Smooth muscle cell (in vitro differentiated cells): Measurements from ENCODE around the gene PIAS1. TPM values are rescaled to one million over a fixed set of nuclear protein-coding genes. Genes with fewer than 3 reads are reported as not detected.

ENCODE experiments used
- DNase-seq: peaks from one replicate; lab custom pipeline; 2025; ENCODE audit not compliant: unreplicated experiment; lab: John Stamatoyannopoulos, UW
- H2AFZ ChIP-seq: fragments of 200-600 bp; sonication (generic); 2 replicates; pipeline ENCODE4 v1.6.0; 2016; ENCODE audit warnings: antibody characterized with exemption, low read depth, mild to moderate bottlenecking
- H3F3A ChIP-seq: fragments of 200-600 bp; sonication (generic); 2 replicates; pipeline ENCODE4 v1.6.0; 2017; ENCODE audit warnings: antibody characterized with exemption, low read depth
- H3K27ac ChIP-seq: fragments of 200-600 bp; sonication (generic); 2 replicates; pipeline ENCODE4 v1.5.1; 2016; ENCODE audit warnings: low read depth, mild to moderate bottlenecking
- H3K27me3 ChIP-seq: fragments of 200-600 bp; sonication (generic); 2 replicates; pipeline ENCODE4 v1.6.1; 2016; ENCODE audit warnings: low read depth, mild to moderate bottlenecking
- H3K36me3 ChIP-seq: fragments of 200-600 bp; sonication (generic); 2 replicates; pipeline ENCODE4 v1.5.1; 2016; ENCODE audit warnings: low read depth
- H3K4me1 ChIP-seq: fragments of 200-600 bp; sonication (generic); 2 replicates; pipeline ENCODE4 v1.5.1; 2016; ENCODE audit warnings: low read depth
- H3K4me2 ChIP-seq: fragments of 200-600 bp; sonication (generic); 2 replicates; pipeline ENCODE4 v1.6.0; 2016; ENCODE audit warnings: mild to moderate bottlenecking
- H3K4me3 ChIP-seq: fragments of 200-600 bp; sonication (generic); 2 replicates; pipeline ENCODE4 v1.5.1; 2016; ENCODE audit warnings: mild to moderate bottlenecking
- H3K79me2 ChIP-seq: fragments of 200-600 bp; sonication (generic); 2 replicates; pipeline ENCODE4 v1.6.0; 2016; ENCODE audit warnings: low read depth, mild to moderate bottlenecking
- H3K9ac ChIP-seq: fragments of 200-600 bp; sonication (generic); 2 replicates; pipeline ENCODE4 v1.6.0; 2016; ENCODE audit warnings: low read depth
- H3K9me3 ChIP-seq: fragments of 200-600 bp; sonication (generic); replicated peaks from 2 replicates; pipeline ENCODE4 v1.5.1; 2016; ENCODE audit warnings: low read depth
- H4K20me1 ChIP-seq: fragments of 200-600 bp; sonication (generic); 2 replicates; pipeline ENCODE4 v1.6.0; 2016; ENCODE audit warnings: low read depth
- WGBS: methylation state at CpG from one replicate; pipeline ENCODE4 v1.1.7; 2016; ENCODE audit warnings: low lambda C conversion rate; 5-methylcytosine and 5-hydroxymethylcytosine counted together
- polyA plus RNA-seq: library from polyadenylated mRNA; unstranded; fragments of >200 nt; fragmentation: Nextera tagmentation; extraction: Ambion mirVana; gene quantifications from 2 replicates; pipeline ENCODE4 v1.2.1, GENCODE V29; 2016
- total RNA-seq: library from RNA; depleted of rRNA; stranded (reverse); fragments of >200 nt; gene quantifications from 2 replicates; pipeline ENCODE4 v1.2.3, GENCODE V29; 2014
- TF ChIP-seq, protein P1 (sequence below): fragments of 200-600 bp; sonication (generic); IDR thresholded peaks from 2 replicates; pipeline ENCODE4 v1.5.1; 2017; ENCODE audit warnings: borderline replicate concordance, mild to moderate bottlenecking, antibody characterized with exemption; ENCODE audit not compliant: insufficient read depth, poor library complexity, severe bottlenecking

Gene PIAS1
- total and polyA plus RNA-seq, 2 experiments from 2014 or later = 46.4 to 56.1 TPM

DNA sequence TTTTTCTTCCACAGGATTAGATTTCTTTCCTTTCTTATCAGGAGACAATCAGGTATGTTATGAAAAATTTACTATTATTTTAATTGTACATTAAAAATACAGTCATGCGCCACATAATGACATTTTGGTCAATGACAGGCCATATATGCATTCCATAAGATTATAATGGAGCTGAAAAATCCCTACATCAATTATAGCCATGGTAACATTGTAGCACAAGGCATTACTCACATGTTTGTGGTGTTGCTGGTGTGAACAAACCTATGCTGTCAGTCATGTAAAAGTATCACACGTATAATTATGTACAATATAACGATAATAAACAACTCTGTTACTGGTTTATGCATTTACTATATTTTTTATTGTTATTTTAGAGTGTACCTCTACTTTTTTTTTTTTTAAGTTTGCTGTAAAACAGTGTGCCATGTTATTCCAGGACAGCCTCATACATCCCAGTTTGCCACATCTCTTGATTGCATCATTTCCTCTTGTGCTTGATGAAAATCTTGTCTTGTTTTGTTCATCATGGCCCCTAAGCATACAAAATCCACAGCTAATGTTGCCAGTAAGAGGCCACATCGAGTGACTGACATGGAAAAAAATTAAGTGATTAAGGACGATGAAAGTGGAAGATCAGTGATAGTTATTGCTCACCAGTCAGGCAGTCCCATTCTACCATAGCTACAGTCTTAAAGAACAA, 129.7 kb downstream of the PIAS1 start:
- no peak overlapping the region for H2AFZ ChIP-seq
- no peaks in the 10 kb centered on the region for H3K9me3 ChIP-seq
- DNase-seq = no peak
- no peaks in the 10 kb centered on the region for H3K4me1 ChIP-seq
- H3K27ac ChIP-seq = peak overlapping the region; percentile 68
- peaks cover 14% of the 10 kb centered on the region for H3K36me3 ChIP-seq
- TF ChIP-seq, protein P1, sequence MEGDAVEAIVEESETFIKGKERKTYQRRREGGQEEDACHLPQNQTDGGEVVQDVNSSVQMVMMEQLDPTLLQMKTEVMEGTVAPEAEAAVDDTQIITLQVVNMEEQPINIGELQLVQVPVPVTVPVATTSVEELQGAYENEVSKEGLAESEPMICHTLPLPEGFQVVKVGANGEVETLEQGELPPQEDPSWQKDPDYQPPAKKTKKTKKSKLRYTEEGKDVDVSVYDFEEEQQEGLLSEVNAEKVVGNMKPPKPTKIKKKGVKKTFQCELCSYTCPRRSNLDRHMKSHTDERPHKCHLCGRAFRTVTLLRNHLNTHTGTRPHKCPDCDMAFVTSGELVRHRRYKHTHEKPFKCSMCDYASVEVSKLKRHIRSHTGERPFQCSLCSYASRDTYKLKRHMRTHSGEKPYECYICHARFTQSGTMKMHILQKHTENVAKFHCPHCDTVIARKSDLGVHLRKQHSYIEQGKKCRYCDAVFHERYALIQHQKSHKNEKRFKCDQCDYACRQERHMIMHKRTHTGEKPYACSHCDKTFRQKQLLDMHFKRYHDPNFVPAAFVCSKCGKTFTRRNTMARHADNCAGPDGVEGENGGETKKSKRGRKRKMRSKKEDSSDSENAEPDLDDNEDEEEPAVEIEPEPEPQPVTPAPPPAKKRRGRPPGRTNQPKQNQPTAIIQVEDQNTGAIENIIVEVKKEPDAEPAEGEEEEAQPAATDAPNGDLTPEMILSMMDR = no peak
- H4K20me1 ChIP-seq = no peaks in the 10 kb centered on the region
- no peaks in the 10 kb centered on the region for H3F3A ChIP-seq
- H3K4me2 ChIP-seq = no peak overlapping the region
- no peaks in the 10 kb centered on the region for H3K27me3 ChIP-seq
- 60% methylated on average over 5 of the region's 5 CpGs for WGBS
- no peak overlapping the region for H3K4me3 ChIP-seq
- no peaks in the 10 kb centered on the region for H3K79me2 ChIP-seq
- H3K9ac ChIP-seq = peak overlapping the region; percentile 18

DNA sequence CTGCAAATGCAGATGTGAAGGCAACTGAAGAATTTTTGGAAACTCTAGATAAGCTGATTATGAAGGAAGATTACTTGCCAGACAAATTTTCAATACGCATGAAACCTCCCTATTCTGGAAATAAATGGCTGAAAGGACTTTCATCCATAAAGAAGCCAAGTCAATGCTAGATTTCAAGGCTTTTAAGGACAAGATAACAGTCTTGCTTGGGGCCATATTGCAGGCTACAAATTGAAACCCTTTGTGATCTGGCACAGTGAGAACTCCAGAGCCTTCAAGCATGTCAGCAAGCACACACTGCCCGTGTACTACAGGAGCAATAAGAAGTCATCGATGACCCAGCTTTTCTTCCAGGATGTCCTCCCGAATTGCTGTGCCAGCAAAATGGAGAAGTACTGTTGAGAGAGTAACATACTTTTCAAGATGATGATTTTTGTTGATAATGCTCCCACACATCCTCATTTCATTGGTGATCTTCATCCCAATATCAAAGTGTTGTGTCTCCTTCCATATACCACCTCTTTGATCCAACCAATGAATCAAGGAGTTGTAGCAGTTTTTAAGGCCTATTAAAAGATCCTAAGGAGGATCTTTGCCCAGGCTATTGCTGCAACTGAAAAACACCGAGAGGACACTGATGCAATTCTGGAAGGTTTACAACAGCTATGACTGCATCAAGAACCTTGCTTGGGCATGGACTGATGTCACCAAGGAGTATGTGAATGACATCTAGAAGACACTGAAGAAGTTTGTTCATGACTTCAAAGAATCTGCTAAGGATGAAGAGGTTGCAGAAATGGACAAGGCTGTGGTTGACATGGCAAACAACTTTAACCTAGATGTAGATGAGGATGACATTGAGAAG, 130.7 kb downstream of the PIAS1 start:
- H4K20me1 ChIP-seq = no peaks in the 10 kb centered on the region
- no peaks in the 10 kb centered on the region for H3K27me3 ChIP-seq
- peak overlapping the region; percentile 68 for H3K27ac ChIP-seq
- TF ChIP-seq, protein P1 = no peak
- H3K4me3 ChIP-seq = no peak overlapping the region
- DNase-seq = no peak
- no peaks in the 10 kb centered on the region for H3F3A ChIP-seq
- H3K36me3 ChIP-seq = peaks cover 18% of the 10 kb centered on the region
- no peaks in the 10 kb centered on the region for H3K9me3 ChIP-seq
- H3K4me2 ChIP-seq = peak overlapping the region; percentile 16
- no peaks in the 10 kb centered on the region for H3K79me2 ChIP-seq
- WGBS = 80% methylated on average over 5 of the region's 5 CpGs
- H3K4me1 ChIP-seq = no peaks in the 10 kb centered on the region
- no peak overlapping the region for H2AFZ ChIP-seq
- no peak overlapping the region for H3K9ac ChIP-seq

DNA sequence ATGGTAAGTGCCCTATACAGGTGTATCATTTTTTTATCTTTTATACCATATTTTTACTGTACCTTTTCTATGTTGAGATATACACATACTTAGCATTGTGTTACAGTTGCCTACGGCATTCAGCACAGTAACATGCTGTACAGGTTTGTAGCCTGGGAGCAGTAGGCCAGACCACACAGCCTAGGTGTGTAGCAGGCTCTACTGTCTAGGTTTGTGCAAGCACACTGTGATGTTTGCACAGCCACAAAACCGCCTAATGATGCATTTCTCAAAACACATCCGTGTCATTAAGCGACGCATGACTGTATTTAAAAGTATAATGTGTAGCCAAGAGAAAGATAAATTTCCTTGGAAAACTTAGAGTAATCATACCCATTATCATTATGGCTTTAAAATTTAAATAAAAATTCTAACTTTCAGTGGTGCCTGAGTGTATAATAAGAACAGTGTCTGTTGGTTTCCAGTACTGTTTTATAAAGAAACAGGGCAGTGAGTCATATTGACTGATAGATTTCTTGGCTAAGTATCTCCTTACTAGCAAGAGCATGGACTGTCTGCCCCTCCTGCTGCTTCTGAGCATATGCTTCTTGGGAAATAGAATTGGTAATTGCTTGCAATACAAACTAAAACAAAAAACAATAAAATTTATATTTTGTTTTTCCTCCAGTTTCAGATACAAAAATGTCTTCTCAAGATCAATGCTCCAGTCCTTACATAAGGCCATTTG, 132.7 kb downstream of the PIAS1 start:
- Histone ChIP-seq H3K27ac (no peak overlapping the region), H3K9me3 (no peaks in the 10 kb centered on the region), H3K79me2 (no peaks in the 10 kb centered on the region), H3K4me1 (no peaks in the 10 kb centered on the region), H3F3A (no peaks in the 10 kb centered on the region), H3K27me3 (no peaks in the 10 kb centered on the region), H3K36me3 (peaks cover 13% of the 10 kb centered on the region), H3K9ac (no peak overlapping the region), H3K4me2 (no peak overlapping the region), H2AFZ (no peak overlapping the region), H3K4me3 (no peak overlapping the region), H4K20me1 (no peaks in the 10 kb centered on the region)
- 97% methylated on average over 5 of the region's 5 CpGs for WGBS
- TF ChIP-seq, protein P1 = no peak
- DNase-seq = no peak
